Bronchial epithelial cell (primary cell): ENCODE data around the gene RAPGEF4. TPM values are rescaled to one million over a fixed set of nuclear protein-coding genes. Genes with fewer than 3 reads are reported as not detected.
A peak's percentile ranks its signal among the peaks of the same experiment; 100 is the strongest.

Source experiments
- DNase-seq: peaks from one replicate; pipeline ENCODE4 v3.0.0-alpha.2; 2010; ENCODE audit warnings: low read depth
- FAIRE-seq: peaks from 2 replicates; lab custom pipeline; 2011; peaks lifted over from hg19 to GRCh38; lab: Jason Lieb, UNC
- H3K27me3 ChIP-seq: 2 replicates; pipeline ENCODE4 v1.5.1; 2011; ENCODE audit warnings: low read length; ENCODE audit not compliant: control insufficient read depth, insufficient read depth
- H3K36me3 ChIP-seq: 2 replicates; pipeline ENCODE4 v1.5.1; 2011; ENCODE audit warnings: low read length; ENCODE audit not compliant: control insufficient read depth, insufficient read depth
- H3K4me3 ChIP-seq: 2 replicates; pipeline ENCODE4 v1.5.1; 2011; ENCODE audit warnings: mild to moderate bottlenecking, low read depth, low read length, control low read depth
- CTCF ChIP-seq: IDR thresholded peaks from 2 replicates; pipeline ENCODE4 v1.5.1; 2011; ENCODE audit warnings: mild to moderate bottlenecking, moderate library complexity, low read length, control low read depth, inconsistent platforms; ENCODE audit not compliant: insufficient read depth, severe bottlenecking
- total RNA-seq: library from RNA; depleted of rRNA; stranded (reverse); fragments of >200 nt; gene quantifications from 2 replicates; pipeline ENCODE4 v1.2.1, GENCODE V29; 2014

The RAPGEF4 gene
- total RNA-seq, 1 donor from 2014 or later, result 0.26 TPM

GRCh38 chr2:172836347-172836821, 100.7 kb downstream of the RAPGEF4 start:
- no peak overlapping the region for H3K4me3 ChIP-seq
- H3K27me3 ChIP-seq, result no peaks in the 10 kb centered on the region
- peak; percentile 100 for FAIRE-seq
- TF ChIP-seq CTCF, result no peak
- H3K36me3 ChIP-seq, result no peaks in the 10 kb centered on the region
- DNase-seq, result peak; percentile 100

- no peaks in the 10 kb centered on the region for H3K27me3 ChIP-seq
- H3K4me3 ChIP-seq, result no peak overlapping the region
- DNase-seq (peak; percentile 52), FAIRE-seq (no peak)
- TF ChIP-seq CTCF, result no peak
- H3K36me3 ChIP-seq, result no peaks in the 10 kb centered on the region
Measured at GRCh38 chr2:172836827-172837226, 101.2 kb downstream of the RAPGEF4 start.

- DNase-seq (no peak), FAIRE-seq (no peak)
- Histone ChIP-seq H3K36me3 (no peaks in the 10 kb centered on the region), H3K4me3 (no peak overlapping the region), H3K27me3 (no peaks in the 10 kb centered on the region)
- TF ChIP-seq CTCF, result no peak
Measured at GRCh38 chr2:172839446-172839845, 103.8 kb downstream of the RAPGEF4 start.

- no peaks in the 10 kb centered on the region for H3K36me3 ChIP-seq
- FAIRE-seq, result no peak
- no peak for TF ChIP-seq CTCF
- H3K27me3 ChIP-seq, result no peaks in the 10 kb centered on the region
- H3K4me3 ChIP-seq, result no peak overlapping the region
- DNase-seq, result no peak
Measured at GRCh38 chr2:172842511-172843265, 107.0 kb downstream of the RAPGEF4 start.

DNA sequence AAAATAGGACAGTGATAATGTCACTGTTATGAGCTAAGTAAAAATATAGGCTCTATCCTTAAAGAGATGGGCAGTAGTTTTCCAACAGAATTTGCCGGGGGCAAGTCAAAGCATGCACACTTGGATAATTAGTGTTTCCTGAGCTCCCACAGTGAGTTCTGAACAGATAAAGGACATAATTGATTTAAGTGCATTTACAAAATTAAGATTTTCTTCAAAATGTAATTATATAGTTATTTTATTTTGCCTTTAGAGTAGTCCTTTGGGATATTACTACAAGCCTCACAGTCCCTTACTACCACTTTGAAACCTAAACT, 107.6 kb downstream of the RAPGEF4 start:
- no peaks in the 10 kb centered on the region for H3K36me3 ChIP-seq
- DNase-seq (no peak), FAIRE-seq (no peak)
- no peaks in the 10 kb centered on the region for H3K27me3 ChIP-seq
- H3K4me3 ChIP-seq, result no peak overlapping the region
- TF ChIP-seq CTCF, result no peak
